Cardiac muscle cell (in vitro differentiated cells and primary cell): ENCODE results near the gene LENEP. TPM values are rescaled to one million over a fixed set of nuclear protein-coding genes. Genes with fewer than 3 reads are reported as not detected.

Experiments used
- DNase-seq, 2 donors: peaks; one replicate each; pipeline versions ENCODE4 v3.0.0 to v3.0.0-alpha.2; 2010 to 2017; ENCODE audit warnings: low read depth in 1 of 2, low spot score in 1 of 2
- H3K27ac ChIP-seq: fragments of 200-600 bp; sonication (generic); 2 replicates; pipeline ENCODE4 v1.5.1; 2016
- H3K27me3 ChIP-seq: fragments of 200-600 bp; sonication (generic); 2 replicates; pipeline ENCODE4 v1.6.0; 2016; ENCODE audit warnings: control low read depth
- H3K36me3 ChIP-seq: fragments of 200-600 bp; sonication (generic); 2 replicates; pipeline ENCODE4 v1.5.1; 2016; ENCODE audit warnings: control low read depth
- H3K4me1 ChIP-seq: fragments of 200-600 bp; sonication (generic); 2 replicates; pipeline ENCODE4 v1.8.1; 2017; ENCODE audit warnings: low read depth, mild to moderate bottlenecking, mixed run types
- H3K4me3 ChIP-seq: fragments of 200-600 bp; sonication (generic); 2 replicates; pipeline ENCODE4 v1.5.1; 2016; ENCODE audit warnings: mild to moderate bottlenecking
- H3K9me3 ChIP-seq: fragments of 200-600 bp; sonication (generic); 2 replicates; pipeline ENCODE4 v1.5.1; 2017; ENCODE audit warnings: low read depth, mild to moderate bottlenecking, control low read depth
- polyA plus RNA-seq: library from polyadenylated mRNA; unstranded; fragments of >200 nt; fragmentation: Nextera tagmentation; extraction: Ambion mirVana; gene quantifications from 2 replicates; pipeline ENCODE4 v1.2.1, GENCODE V29; 2016
- total RNA-seq: library from RNA; depleted of rRNA; stranded (reverse); fragments of >200 nt; gene quantifications from 2 replicates; pipeline ENCODE4 v1.2.3, GENCODE V29; 2016
- TF ChIP-seq, protein P1 (sequence below): IDR thresholded peaks from 2 replicates; pipeline ENCODE4 v1.5.1; 2012; ENCODE audit warnings: low read depth, mild to moderate bottlenecking, low read length

Gene LENEP
- total and polyA plus RNA-seq, 2 experiments from 2014 or later: 0.72 TPM; not detected in 1

DNA sequence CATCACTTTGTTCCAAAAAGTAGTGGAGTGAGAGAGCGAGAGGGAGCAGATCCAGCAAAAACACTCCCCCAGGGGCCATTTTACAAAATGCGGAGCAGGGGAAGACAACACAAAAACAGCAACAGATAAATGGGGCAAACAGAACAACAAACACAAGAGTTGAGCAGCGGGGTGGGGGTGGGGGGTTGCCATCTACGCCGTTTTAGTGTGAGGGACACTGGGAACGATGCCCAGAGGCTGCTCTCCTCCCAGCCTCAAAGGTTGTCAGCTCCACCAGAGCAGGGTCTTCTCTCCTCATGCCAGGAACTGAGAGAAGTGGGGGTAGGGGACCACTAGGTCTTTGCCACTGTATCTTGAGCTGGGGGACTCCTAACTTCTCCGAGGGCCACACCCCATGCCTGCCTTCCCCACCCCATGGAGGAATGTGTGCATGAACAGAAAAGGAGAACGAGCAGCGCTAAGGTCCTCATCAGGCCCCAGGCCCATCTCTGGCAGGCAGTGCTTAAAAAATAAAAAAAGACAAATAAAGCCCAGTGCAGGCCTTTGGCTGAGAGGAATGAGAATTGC lies 36.2 kb upstream of the LENEP start:
- H3K9me3 ChIP-seq: no peaks in the 10 kb centered on the region
- no peak for DNase-seq
- TF ChIP-seq, protein P1, sequence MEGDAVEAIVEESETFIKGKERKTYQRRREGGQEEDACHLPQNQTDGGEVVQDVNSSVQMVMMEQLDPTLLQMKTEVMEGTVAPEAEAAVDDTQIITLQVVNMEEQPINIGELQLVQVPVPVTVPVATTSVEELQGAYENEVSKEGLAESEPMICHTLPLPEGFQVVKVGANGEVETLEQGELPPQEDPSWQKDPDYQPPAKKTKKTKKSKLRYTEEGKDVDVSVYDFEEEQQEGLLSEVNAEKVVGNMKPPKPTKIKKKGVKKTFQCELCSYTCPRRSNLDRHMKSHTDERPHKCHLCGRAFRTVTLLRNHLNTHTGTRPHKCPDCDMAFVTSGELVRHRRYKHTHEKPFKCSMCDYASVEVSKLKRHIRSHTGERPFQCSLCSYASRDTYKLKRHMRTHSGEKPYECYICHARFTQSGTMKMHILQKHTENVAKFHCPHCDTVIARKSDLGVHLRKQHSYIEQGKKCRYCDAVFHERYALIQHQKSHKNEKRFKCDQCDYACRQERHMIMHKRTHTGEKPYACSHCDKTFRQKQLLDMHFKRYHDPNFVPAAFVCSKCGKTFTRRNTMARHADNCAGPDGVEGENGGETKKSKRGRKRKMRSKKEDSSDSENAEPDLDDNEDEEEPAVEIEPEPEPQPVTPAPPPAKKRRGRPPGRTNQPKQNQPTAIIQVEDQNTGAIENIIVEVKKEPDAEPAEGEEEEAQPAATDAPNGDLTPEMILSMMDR: no peak
- H3K4me3 ChIP-seq: no peak overlapping the region
- H3K27me3 ChIP-seq: no peaks in the 10 kb centered on the region
- H3K4me1 ChIP-seq: peaks cover 43% of the 10 kb centered on the region
- H3K36me3 ChIP-seq: no peaks in the 10 kb centered on the region
- H3K27ac ChIP-seq: peak overlapping the region; percentile 94

DNA sequence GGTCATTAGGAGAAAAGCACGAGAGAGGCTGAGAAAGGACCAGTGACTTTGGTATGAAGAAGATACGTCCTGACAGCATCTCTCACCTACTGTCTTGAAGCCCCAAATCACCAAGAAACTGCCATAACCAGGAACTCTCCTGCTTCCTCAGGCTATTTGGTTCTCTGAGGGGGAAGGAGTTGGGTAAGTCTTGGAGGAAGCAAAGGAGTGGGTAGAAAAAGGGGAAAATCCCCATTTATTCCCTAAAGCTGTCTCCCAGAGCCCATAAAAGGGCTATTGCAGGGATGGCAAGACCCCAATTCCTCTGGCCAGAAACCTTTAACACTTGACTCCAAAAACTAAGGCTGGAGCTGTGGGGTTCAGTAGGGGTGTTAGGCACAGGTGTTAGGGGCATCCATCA lies 35.4 kb upstream of the LENEP start:
- Histone ChIP-seq H3K4me1 (peaks cover 40% of the 10 kb centered on the region), H3K9me3 (no peaks in the 10 kb centered on the region), H3K27me3 (no peaks in the 10 kb centered on the region), H3K4me3 (no peak overlapping the region), H3K36me3 (no peaks in the 10 kb centered on the region), H3K27ac (no peak overlapping the region)
- TF ChIP-seq, protein P1: no peak
- no peak for DNase-seq

DNA sequence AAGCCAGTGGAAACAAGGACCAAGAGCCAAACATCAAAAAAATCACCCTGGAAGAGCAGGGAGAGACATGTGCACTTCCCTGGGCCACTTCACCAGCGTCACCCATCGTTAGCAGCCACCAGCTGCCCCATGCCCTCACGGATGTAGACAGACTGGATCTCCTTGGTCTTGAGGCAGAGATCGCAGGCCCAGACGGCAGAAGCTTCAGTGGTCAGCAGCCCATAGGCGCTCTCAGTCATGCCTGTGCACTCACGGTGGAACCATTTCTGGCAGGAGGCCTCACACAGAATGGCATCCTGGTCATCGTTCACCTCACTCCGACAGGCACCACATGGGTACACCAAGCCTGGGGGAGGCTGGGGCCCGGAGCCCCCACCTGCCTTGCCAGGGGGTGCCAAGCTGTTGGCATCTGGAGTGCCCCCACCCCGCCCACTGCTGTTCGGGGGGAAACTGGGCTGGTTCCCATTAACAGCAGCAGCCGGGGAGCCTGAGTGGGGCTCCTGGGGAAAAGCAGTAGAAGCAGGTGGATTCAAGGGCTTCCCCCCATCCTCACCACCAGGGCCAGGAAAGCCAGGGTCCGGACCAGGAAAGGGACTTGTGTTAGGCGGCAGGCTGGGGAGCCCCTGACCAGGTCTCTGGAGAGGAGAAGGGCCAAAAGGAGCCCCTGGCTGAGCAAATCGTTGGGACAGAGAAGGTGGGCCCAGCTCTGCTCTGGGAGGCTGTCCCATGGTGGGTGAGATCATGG lies 34.5 kb upstream of the LENEP start:
- Histone ChIP-seq H3K27ac (no peak overlapping the region), H3K27me3 (no peaks in the 10 kb centered on the region), H3K9me3 (no peaks in the 10 kb centered on the region), H3K36me3 (no peaks in the 10 kb centered on the region), H3K4me3 (no peak overlapping the region), H3K4me1 (peaks cover 32% of the 10 kb centered on the region)
- TF ChIP-seq, protein P1: no peak
- no peak for DNase-seq

DNA sequence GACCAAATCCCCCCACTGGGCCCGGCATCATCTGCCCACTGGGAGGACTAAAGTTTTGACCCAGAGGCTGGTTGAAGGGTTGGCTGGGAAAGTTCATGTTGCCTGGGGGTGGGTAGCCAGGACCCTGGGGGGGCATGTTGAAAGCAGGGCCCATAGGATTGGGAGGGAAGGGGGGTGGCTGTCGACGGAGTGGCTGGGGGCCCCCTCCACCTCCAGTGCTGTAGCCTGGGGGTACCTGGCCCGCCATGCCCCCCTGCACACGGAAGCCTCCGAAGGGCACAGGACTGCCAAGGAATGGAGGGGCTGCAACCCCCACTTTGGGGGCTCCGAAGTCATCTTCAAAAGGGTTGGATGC lies 34.0 kb upstream of the LENEP start:
- Histone ChIP-seq H3K4me3 (no peak overlapping the region), H3K9me3 (no peaks in the 10 kb centered on the region), H3K4me1 (peaks cover 26% of the 10 kb centered on the region), H3K36me3 (no peaks in the 10 kb centered on the region), H3K27me3 (no peaks in the 10 kb centered on the region), H3K27ac (no peak overlapping the region)
- TF ChIP-seq, protein P1: no peak
- no peak for DNase-seq

DNA sequence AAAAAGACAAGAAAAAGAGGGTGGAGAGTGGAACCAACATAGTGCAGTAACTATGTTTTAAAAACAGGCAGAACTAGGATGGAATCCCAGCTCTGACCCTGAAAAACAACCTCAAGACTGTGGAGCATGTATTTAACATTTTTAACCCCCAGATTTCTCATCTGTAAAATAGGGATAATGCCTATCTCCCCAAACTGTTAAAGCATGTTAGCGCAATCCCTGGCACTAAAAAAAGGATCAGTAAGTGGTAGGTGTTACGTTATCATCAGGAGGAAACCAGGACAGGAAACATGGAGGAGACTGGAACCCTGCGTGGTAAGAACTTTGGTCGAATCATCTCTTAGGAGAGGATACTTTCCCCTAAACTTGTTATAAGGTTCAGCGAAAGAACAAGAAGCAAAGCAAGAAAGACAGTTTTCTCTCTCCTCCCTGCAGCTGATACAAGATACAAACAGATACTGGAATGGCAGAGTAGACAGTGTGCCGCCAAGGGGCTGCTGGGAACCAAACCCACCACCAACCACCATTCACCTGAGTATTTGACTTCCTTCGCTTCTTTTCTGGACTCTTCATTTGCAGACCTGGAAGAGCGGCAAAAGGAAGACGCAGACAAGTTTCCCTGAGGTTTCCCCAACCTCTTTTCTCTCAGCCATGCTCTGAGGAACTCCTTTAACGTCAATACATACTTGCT lies 32.8 kb upstream of the LENEP start:
- Histone ChIP-seq H3K9me3 (no peaks in the 10 kb centered on the region), H3K4me3 (peak overlapping the region; percentile 79), H3K4me1 (peaks cover 17% of the 10 kb centered on the region), H3K36me3 (no peaks in the 10 kb centered on the region), H3K27ac (peak overlapping the region; percentile 99), H3K27me3 (no peaks in the 10 kb centered on the region)
- no peak for DNase-seq
- TF ChIP-seq, protein P1: no peak
